HG03378 (cell line): ENCODE data around the gene FAM168A.
"Not testable (repeated sequence)": the region's sequence is repeated elsewhere in the genome, so short reads cannot be mapped to it uniquely, and the experiment has no call there.

Experiments
- ATAC-seq: cut with Tn5 transposase; IDR thresholded peaks from one replicate; pipeline ENCODE4 v1.9.1; 2021; ENCODE audit warnings: mild to moderate bottlenecking, moderate library complexity; ENCODE audit not compliant: unreplicated experiment

Gene FAM168A

GRCh38 chr11:73597336-73597955, 466 bp downstream of the FAM168A start:
- no peak for ATAC-seq

GRCh38 chr11:73596547-73596946, 1.4 kb downstream of the FAM168A start:
- ATAC-seq: no peak

GRCh38 chr11:73592640-73593039, 5.3 kb downstream of the FAM168A start:
- ATAC-seq: no peak

GRCh38 chr11:73591743-73592142, 6.2 kb downstream of the FAM168A start:
- ATAC-seq: no peak

GRCh38 chr11:73590991-73591390, 6.9 kb downstream of the FAM168A start:
- no peak for ATAC-seq

- no peak for ATAC-seq
Measured at GRCh38 chr11:73586791-73587190, 11.1 kb downstream of the FAM168A start.

GRCh38 chr11:73585834-73586575, 11.9 kb downstream of the FAM168A start:
- ATAC-seq: no peak

GRCh38 chr11:73584831-73585230, 13.1 kb downstream of the FAM168A start:
- ATAC-seq: no peak

GRCh38 chr11:73582653-73583052, 15.3 kb downstream of the FAM168A start:
- no peak for ATAC-seq

GRCh38 chr11:73580749-73581148, 17.2 kb downstream of the FAM168A start:
- not testable (repeated sequence) for ATAC-seq

GRCh38 chr11:73579641-73580434, 18.1 kb downstream of the FAM168A start:
- no peak for ATAC-seq

- ATAC-seq: no peak
Measured at GRCh38 chr11:73578592-73579185, 19.2 kb downstream of the FAM168A start.

- no peak for ATAC-seq
Measured at GRCh38 chr11:73577496-73577917, 20.4 kb downstream of the FAM168A start.

GRCh38 chr11:73576185-73576614, 21.7 kb downstream of the FAM168A start:
- no peak for ATAC-seq

- ATAC-seq: not testable (repeated sequence)
Measured at GRCh38 chr11:73571982-73572381, 25.9 kb downstream of the FAM168A start.

- ATAC-seq: no peak
Measured at GRCh38 chr11:73570415-73571114, 27.3 kb downstream of the FAM168A start.

- ATAC-seq: no peak
Measured at GRCh38 chr11:73566977-73567755, 30.7 kb downstream of the FAM168A start.

GRCh38 chr11:73566422-73566821, 31.5 kb downstream of the FAM168A start:
- ATAC-seq: no peak

GRCh38 chr11:73565804-73566203, 32.1 kb downstream of the FAM168A start:
- no peak for ATAC-seq

GRCh38 chr11:73564903-73565302, 33.0 kb downstream of the FAM168A start:
- no peak for ATAC-seq
